Parathyroid adenoma (tissue), 2 donors: ENCODE results near the gene GHR.

Source experiments
- H2AFZ ChIP-seq: fragments of 300-600 bp; sonication (generic); one replicate; pipeline ENCODE4 v1.7.0; 2017; ENCODE audit warnings: antibody characterized with exemption, mild to moderate bottlenecking
- H3K27ac ChIP-seq: fragments of 300-600 bp; sonication (generic); one replicate; pipeline ENCODE4 v1.7.0; 2017
- H3K27me3 ChIP-seq: fragments of 300-600 bp; sonication (generic); one replicate; pipeline ENCODE4 v1.7.0; 2017; ENCODE audit warnings: low read length; ENCODE audit not compliant: control insufficient read depth, insufficient read depth
- H3K36me3 ChIP-seq: fragments of 300-600 bp; sonication (generic); one replicate; pipeline ENCODE4 v1.7.0; 2017; ENCODE audit warnings: low read length; ENCODE audit not compliant: control insufficient read depth, insufficient read depth
- H3K4me1 ChIP-seq: fragments of 300-600 bp; sonication (generic); one replicate; pipeline ENCODE4 v1.7.0; 2017; ENCODE audit warnings: control low read depth
- H3K4me2 ChIP-seq: fragments of 300-600 bp; sonication (generic); one replicate; pipeline ENCODE4 v1.7.0; 2017; ENCODE audit warnings: low read length
- H3K4me3 ChIP-seq: fragments of 300-600 bp; sonication (generic); one replicate; pipeline ENCODE4 v1.7.0; 2017; ENCODE audit warnings: low read depth, low read length
- H3K79me2 ChIP-seq: fragments of 300-600 bp; sonication (generic); one replicate; pipeline ENCODE4 v1.7.0; 2017; ENCODE audit warnings: control low read depth
- H3K9ac ChIP-seq: fragments of 300-600 bp; sonication (generic); one replicate; pipeline ENCODE4 v1.7.0; 2017; ENCODE audit warnings: mild to moderate bottlenecking
- H3K9me3 ChIP-seq: fragments of 300-600 bp; sonication (generic); one replicate; pipeline ENCODE4 v1.7.0; 2017; ENCODE audit warnings: low read length; ENCODE audit not compliant: control insufficient read depth
- CTCF ChIP-seq: fragments of 300-600 bp; sonication (generic); IDR thresholded peaks from one replicate; pipeline ENCODE4 v1.7.0; 2017; ENCODE audit warnings: antibody characterized with exemption, mild to moderate bottlenecking
- donor health status: primary hyperparathyroidism.

GHR gene

GRCh38 chr5:42691413-42691937 lies 268.2 kb downstream of the GHR start:
- Histone ChIP-seq H3K4me2 (no peak overlapping the region), H3K79me2 (no peaks in the 10 kb centered on the region), H3K4me3 (no peak overlapping the region), H3K4me1 (peaks cover 13% of the 10 kb centered on the region), H3K27ac (peak overlapping the region; percentile 40), H2AFZ (peak overlapping the region; percentile 48), H3K36me3 (no peaks in the 10 kb centered on the region), H3K9me3 (no peaks in the 10 kb centered on the region), H3K27me3 (no peaks in the 10 kb centered on the region), H3K9ac (no peak overlapping the region)
- TF ChIP-seq CTCF: no peak

GRCh38 chr5:42701351-42702059 lies 278.3 kb downstream of the GHR start:
- TF ChIP-seq CTCF: no peak
- Histone ChIP-seq H3K9me3 (peaks cover under 1% of the 10 kb centered on the region), H3K9ac (no peak overlapping the region), H2AFZ (no peak overlapping the region), H3K27me3 (no peaks in the 10 kb centered on the region), H3K4me2 (no peak overlapping the region), H3K27ac (no peak overlapping the region), H3K4me3 (no peak overlapping the region), H3K4me1 (no peaks in the 10 kb centered on the region), H3K79me2 (no peaks in the 10 kb centered on the region), H3K36me3 (no peaks in the 10 kb centered on the region)

- Histone ChIP-seq H3K36me3 (no peaks in the 10 kb centered on the region), H3K27me3 (no peaks in the 10 kb centered on the region), H3K4me3 (no peak overlapping the region), H3K79me2 (no peaks in the 10 kb centered on the region), H2AFZ (no peak overlapping the region), H3K9ac (no peak overlapping the region), H3K27ac (no peak overlapping the region), H3K9me3 (peaks cover 2% of the 10 kb centered on the region), H3K4me2 (no peak overlapping the region), H3K4me1 (no peaks in the 10 kb centered on the region)
- no peak for TF ChIP-seq CTCF
These were observed 280.0 kb downstream of the GHR start for GRCh38 chr5:42703238-42703637.

GRCh38 chr5:42715785-42716184 lies 292.5 kb downstream of the GHR start:
- TF ChIP-seq CTCF: no peak
- Histone ChIP-seq H3K9me3 (no peaks in the 10 kb centered on the region), H3K79me2 (no peaks in the 10 kb centered on the region), H3K4me3 (no peak overlapping the region), H3K36me3 (no peaks in the 10 kb centered on the region), H3K4me2 (no peak overlapping the region), H3K27me3 (no peaks in the 10 kb centered on the region), H3K9ac (no peak overlapping the region), H2AFZ (no peak overlapping the region), H3K27ac (no peak overlapping the region), H3K4me1 (peaks cover 36% of the 10 kb centered on the region)

GRCh38 chr5:42718591-42718990 lies 295.4 kb downstream of the GHR start:
- peak overlapping the region; percentile 50 for H3K4me2 ChIP-seq
- no peaks in the 10 kb centered on the region for H3K9me3 ChIP-seq
- peak overlapping the region; percentile 97 for H3K27ac ChIP-seq
- no peak overlapping the region for H3K9ac ChIP-seq
- H3K79me2 ChIP-seq: no peaks in the 10 kb centered on the region
- TF ChIP-seq CTCF: no peak
- peak overlapping the region; percentile 30 for H3K4me3 ChIP-seq
- no peaks in the 10 kb centered on the region for H3K36me3 ChIP-seq
- peaks cover 62% of the 10 kb centered on the region for H3K4me1 ChIP-seq
- H3K27me3 ChIP-seq: no peaks in the 10 kb centered on the region
- peak overlapping the region; percentile 69 for H2AFZ ChIP-seq
